Endothelial cell of umbilical vein (primary cell): ENCODE measurements around the gene FSIP1. TPM values are rescaled to one million over a fixed set of nuclear protein-coding genes. Genes with fewer than 3 reads are reported as not detected.

Experiments used
- BruUV-seq: library from RNA; stranded (reverse); fragments of 400-500 nt; replicated peaks from 2 replicates; lab custom pipeline; 2021; lab: Mats Ljungman, UMichigan
- CTCF ChIA-PET: fragments of 300-600, 350-600 bp; sonication (Branson Sonifier 250); formaldehyde crosslinking; loops from one replicate; lab custom pipeline; 2021; ENCODE audit warnings: antibody characterized with exemption, inconsistent platforms; lab: Charles Lee
- POLR2A ChIA-PET: fragments of 300-600, 350-600 bp; sonication (Branson Sonifier 250); formaldehyde crosslinking; loops from one replicate; lab custom pipeline; 2021; ENCODE audit warnings: antibody characterized with exemption, inconsistent platforms; lab: Charles Lee
- DNase-seq: peaks from one replicate; pipeline ENCODE4 v3.0.0-alpha.2; 2011; ENCODE audit warnings: low read depth, low spot score
- FAIRE-seq: peaks from 2 replicates; lab custom pipeline; 2011; peaks lifted over from hg19 to GRCh38; lab: Jason Lieb, UNC
- H2AFZ ChIP-seq: 2 replicates; pipeline ENCODE4 v1.6.0; 2012; ENCODE audit warnings: low read depth, low read length, control low read depth, inconsistent platforms
- H3K27ac ChIP-seq: 2 replicates; pipeline ENCODE4 v1.5.1; 2011; ENCODE audit warnings: low read depth, mild to moderate bottlenecking, control low read depth, low read length, moderate library complexity; ENCODE audit not compliant: insufficient read depth
- H3K27me3 ChIP-seq, 2 experiments: 2 replicates each; pipeline versions ENCODE4 v1.6.0 to v1.6.1; 2011; ENCODE audit warnings: low read length in 2 of 2, mixed read lengths in 1 of 2; ENCODE audit not compliant: control insufficient read depth in 2 of 2, insufficient read depth in 2 of 2
- H3K36me3 ChIP-seq, 2 experiments: 2 replicates in 1 of 2; 3 replicates in 1 of 2; pipeline ENCODE4 v1.5.1; 2011; ENCODE audit warnings: low read length in 2 of 2, mild to moderate bottlenecking in 1 of 2, moderate library complexity in 1 of 2; ENCODE audit not compliant: control insufficient read depth in 2 of 2, insufficient read depth in 2 of 2; ENCODE audit errors: extremely low read depth in 1 of 2
- H3K4me1 ChIP-seq: 3 replicates; pipeline ENCODE4 v1.5.1; 2011; ENCODE audit warnings: mild to moderate bottlenecking, low read length; ENCODE audit not compliant: control insufficient read depth, insufficient read depth; ENCODE audit errors: extremely low read depth
- H3K4me2 ChIP-seq: 2 replicates; pipeline ENCODE4 v1.6.1; 2011; ENCODE audit warnings: low read length, control low read depth, mixed read lengths; ENCODE audit not compliant: insufficient read depth
- H3K4me3 ChIP-seq, 3 experiments: fragments of 200-600 bp in 1 of 3; sonication (generic), shearing (Covaris generic) in 1 of 3; replicated peaks in 1 of 3; 2 replicates each; pipeline ENCODE4 v1.5.1; 2011 to 2016; ENCODE audit warnings: control low read depth in 3 of 3, low read length in 3 of 3, mild to moderate bottlenecking in 2 of 3, inconsistent platforms in 1 of 3, low read depth in 1 of 3, moderate library complexity in 1 of 3; ENCODE audit not compliant: insufficient read depth in 1 of 3
- H3K79me2 ChIP-seq: 2 replicates; pipeline ENCODE4 v1.6.0; 2012; ENCODE audit warnings: low read length, inconsistent platforms; ENCODE audit not compliant: control insufficient read depth, insufficient read depth
- H3K9ac ChIP-seq: replicated peaks from 2 replicates; pipeline ENCODE3; 2011; ENCODE audit warnings: low read length, control low read depth; ENCODE audit not compliant: insufficient read depth; ENCODE audit errors: extremely low read depth
- H3K9me1 ChIP-seq: replicated peaks from 3 replicates; pipeline ENCODE4 v1.6.0; 2011; ENCODE audit warnings: mild to moderate bottlenecking, low read length; ENCODE audit not compliant: control insufficient read depth, insufficient read depth; ENCODE audit errors: extremely low read depth
- H3K9me3 ChIP-seq: replicated peaks from 2 replicates; pipeline ENCODE4 v1.5.1; 2012; ENCODE audit warnings: low read length, inconsistent platforms; ENCODE audit not compliant: control insufficient read depth, insufficient read depth
- H4K20me1 ChIP-seq: replicated peaks from 2 replicates; pipeline ENCODE3; 2011; ENCODE audit warnings: mild to moderate bottlenecking, low read length; ENCODE audit not compliant: control insufficient read depth, insufficient read depth; ENCODE audit errors: extremely low read depth
- CTCF ChIP-seq, 2 donors: IDR thresholded peaks; 1 replicate in 1 of 2; 2 replicates in 1 of 2; pipeline ENCODE4 v1.5.1; 2011; ENCODE audit warnings: low read length in 2 of 2, mild to moderate bottlenecking in 2 of 2, moderate library complexity in 2 of 2, control low read depth in 1 of 2, inconsistent platforms in 1 of 2, low read depth in 1 of 2; ENCODE audit not compliant: insufficient read depth in 1 of 2; ENCODE audit errors: extremely low read depth in 1 of 2
- EZH2 ChIP-seq: IDR thresholded peaks from 2 replicates; pipeline ENCODE4 v1.6.1; 2012; ENCODE audit warnings: borderline replicate concordance, low read depth, mild to moderate bottlenecking, moderate library complexity, low read length, inconsistent platforms; ENCODE audit not compliant: severe bottlenecking
- FOS ChIP-seq: IDR thresholded peaks from 2 replicates; pipeline ENCODE4 v1.6.1; 2011; ENCODE audit warnings: mild to moderate bottlenecking, low read length, moderate library complexity, borderline replicate concordance; ENCODE audit not compliant: insufficient read depth
- GATA2 ChIP-seq: IDR thresholded peaks from 2 replicates; pipeline ENCODE4 v1.7.0; 2011; ENCODE audit warnings: low read depth, mild to moderate bottlenecking, moderate library complexity, mixed read lengths, low read length; ENCODE audit not compliant: insufficient read length, insufficient read depth
- JUN ChIP-seq: IDR thresholded peaks from 2 replicates; pipeline ENCODE4 v1.6.1; 2011; ENCODE audit warnings: borderline replicate concordance, low read depth; ENCODE audit not compliant: insufficient read length, insufficient read depth
- MAX ChIP-seq: IDR thresholded peaks from 2 replicates; pipeline ENCODE4 v1.6.1; 2011; ENCODE audit not compliant: insufficient read depth, insufficient read length
- POLR2A ChIP-seq: IDR thresholded peaks from 2 replicates; pipeline ENCODE4 v1.6.1; 2012; ENCODE audit warnings: low read depth, mild to moderate bottlenecking, control low read depth, low read length
- POLR2AphosphoS5 ChIP-seq: IDR thresholded peaks from 2 replicates; pipeline ENCODE4 v1.6.1; 2012; ENCODE audit warnings: low read depth, mild to moderate bottlenecking, control low read depth, low read length, moderate library complexity; ENCODE audit not compliant: insufficient read depth
- dilution Hi-C: fragments of 300-500 bp; cut with MboI; formaldehyde crosslinking; loops from one replicate; pipeline ENCODE4 v1.15.0; 2019; ENCODE audit warnings: low sequenced_read_pairs; ENCODE audit not compliant: extremely low pct_ligation_motif_present
- intact Hi-C: fragments of 100-400 bp; cut with micrococcal nuclease; formaldehyde crosslinking; loops from one replicate; pipeline ENCODE4 v1.10.0; 2022
- polyA plus RNA-seq, 4 experiments: library from polyadenylated mRNA; depleted of rRNA in 3 of 4; stranded (reverse) in 3 of 4; unstranded in 1 of 4; fragments of >200 nt; gene quantifications; 2 replicates each; pipeline versions ENCODE4 v1.2.1 to v1.2.3, GENCODE V29; 2011 to 2012; ENCODE audit warnings: missing spikeins in 1 of 4
- total RNA-seq: library from RNA; stranded (reverse); gene quantifications from 2 replicates; pipeline ENCODE4 v1.2.3, GENCODE V29; 2021

Gene FSIP1
- total and polyA plus RNA-seq, 2 donors (not counting 3 experiments of a cell fraction or from before 2014, with no cell fraction given): 0.23 to 1.1 TPM

GRCh38 chr15:39587096-39587721 is 195.4 kb downstream of the FSIP1 start:
- FAIRE-seq (no peak), DNase-seq (peak; percentile 74)
- BruUV-seq: no TSS peak
- Histone ChIP-seq H3K9me1 (no peaks in the 10 kb centered on the region), H2AFZ (no peak overlapping the region), H3K36me3 (peaks cover 66 to 92% of the 10 kb centered on the region in 2 experiments), H3K9ac (peak overlapping the region; percentile 99), H3K27ac (peak overlapping the region; percentile 70), H3K9me3 (no peaks in the 10 kb centered on the region), H3K4me1 (peaks cover 19% of the 10 kb centered on the region), H3K79me2 (peaks cover 58% of the 10 kb centered on the region), H4K20me1 (peaks cover 5% of the 10 kb centered on the region), H3K4me2 (peak overlapping the region; percentile 82), H3K27me3 (no peaks in the 10 kb centered on the region), H3K4me3 (peak overlapping the region in 2 of 3 experiments; percentile 97 to 98)
- CTCF ChIA-PET: no interaction called here
- dilution Hi-C loops: no loop called here
- intact Hi-C loops: no loop called here
- POLR2A ChIA-PET: interaction anchor here (0.5 to 9.9 kb wide), 6 partner anchors 223 to 469 kb away, joined by 3 to 118 read pairs (median 6); no protein-coding TSS in a partner anchor
- TF ChIP-seq CTCF (IDR thresholded peaks at IDR 0.05; ENCODE audit: extremely low read depth in 1 of 2, insufficient read depth in 1 of 2, low read depth in 1 of 2, low read length in 2 of 2) (no peak), FOS (no peak), JUN (no peak), GATA2 (no peak), POLR2A (peak; percentile 94), POLR2AphosphoS5 (peak; percentile 99), EZH2 (no peak), MAX (no peak)
